Sciatic nerve (tissue), 2 donors: Measurements from ENCODE around the gene POMC. TPM values are rescaled to one million over a fixed set of nuclear protein-coding genes. Genes with fewer than 3 reads are reported as not detected.
"Not testable (repeated sequence)": the region's sequence is repeated elsewhere in the genome, so short reads cannot be mapped to it uniquely, and the experiment has no call there.

Source experiments
- ATAC-seq: fragments of 200-7000 bp; cut with Tn5 transposase; one replicate; pipeline ENCODE4 v1.9.1; 2020; ENCODE audit warnings: mild to moderate bottlenecking, moderate library complexity
- DNase-seq: peaks from one replicate; pipeline ENCODE4 v3.0.0-alpha.2; 2020; ENCODE audit warnings: low spot score
- intact Hi-C: fragments of 100-400 bp; cut with DNase I; formaldehyde crosslinking; loops from one replicate; pipeline ENCODE4 v1.14.2; 2022
- total RNA-seq: library from RNA; stranded (reverse); fragmentation: NEBNext Ultra II Directional; extraction: Animal tissue kit (Norgen Biotek cat#: 25700); gene quantifications from one replicate; pipeline ENCODE4 v1.2.1, GENCODE V29; 2021
- donor health status: DM: no; HTN: no; CAD: no.
- donor health status: DM: no; HTN: no; CAD: no.

Gene POMC
- total RNA-seq: 1.1 TPM

- ATAC-seq (peak; percentile 56), DNase-seq (no peak)
- intact Hi-C loops: no loop called here
Observed at GRCh38 chr2:25168256-25169072, at the start of gene POMC. Gene POMC (minus strand): TSS chr2:25168580. CDS start chr2:25164772, 3,808 bp downstream.

DNA sequence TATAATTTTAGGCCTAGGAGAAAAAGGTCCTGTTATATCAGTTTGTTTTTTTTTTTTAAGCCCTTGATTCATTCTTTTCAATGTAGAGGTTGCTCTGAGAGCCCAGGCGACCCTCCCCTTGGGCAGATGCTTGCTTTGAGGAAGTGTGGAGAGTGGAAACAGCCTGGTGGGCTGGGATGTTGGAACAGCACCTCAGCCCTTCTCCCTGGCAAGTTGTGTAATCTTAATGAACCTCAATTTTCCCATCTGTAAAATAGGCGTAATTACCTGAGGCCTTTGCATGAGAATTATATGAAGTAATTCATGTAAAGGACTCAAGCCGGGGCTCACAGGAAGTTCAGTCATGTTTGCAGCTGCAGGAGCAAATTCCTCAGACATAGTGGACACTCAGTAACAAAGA is 49.7 kb upstream of the POMC start:
- ATAC-seq: no peak
- intact Hi-C loops: no loop called here
- no peak for DNase-seq

- DNase-seq: peak; percentile 90
- peak; percentile 91 for ATAC-seq
- intact Hi-C loops: no loop called here
Observed at GRCh38 chr2:25215948-25216679, 47.7 kb upstream of the POMC start.

GRCh38 chr2:25215232-25215631 is 46.9 kb upstream of the POMC start:
- intact Hi-C loops: no loop called here
- peak; percentile 31 for ATAC-seq
- no peak for DNase-seq

GRCh38 chr2:25213229-25213628 is 44.8 kb upstream of the POMC start:
- intact Hi-C loops: no loop called here
- no peak for ATAC-seq

GRCh38 chr2:25210923-25211322 is 42.5 kb upstream of the POMC start:
- DNase-seq, intact Hi-C loops, ATAC-seq: not testable (repeated sequence)

More at GRCh38 chr2:25213229-25213628, 44.8 kb upstream of the POMC start:
- DNase-seq: no peak

GRCh38 chr2:25207078-25207545 is 38.7 kb upstream of the POMC start:
- intact Hi-C loops: no loop called here
- DNase-seq: no peak
- ATAC-seq: no peak

GRCh38 chr2:25204190-25204838 is 35.9 kb upstream of the POMC start:
- peak; percentile 48 for ATAC-seq
- intact Hi-C loops: no loop called here
- no peak for DNase-seq

- intact Hi-C loops: no loop called here
- DNase-seq (no peak), ATAC-seq (no peak)
Observed at GRCh38 chr2:25202275-25202674, 33.9 kb upstream of the POMC start.

GRCh38 chr2:25201794-25202193 is 33.4 kb upstream of the POMC start:
- no peak for DNase-seq
- intact Hi-C loops: no loop called here
- ATAC-seq: no peak

DNA sequence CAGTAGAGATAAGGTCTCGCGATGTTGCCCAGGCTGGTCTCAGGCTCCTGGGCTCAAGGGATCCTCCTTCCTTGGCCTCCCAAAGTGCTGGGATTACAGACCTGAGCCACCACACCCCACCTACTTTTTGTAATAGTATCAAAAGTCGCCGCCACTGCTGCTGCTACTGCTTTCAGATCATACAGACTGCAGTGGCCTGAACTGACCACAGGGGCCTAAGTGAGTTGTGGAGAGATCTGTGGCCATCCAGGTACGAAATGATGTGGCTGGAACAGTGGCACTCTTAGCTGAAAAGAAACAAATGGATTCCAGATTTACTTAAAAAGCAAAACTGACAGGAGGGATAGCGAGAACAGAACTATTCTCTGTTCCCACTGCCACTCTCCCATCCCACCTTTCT is 32.9 kb upstream of the POMC start:
- intact Hi-C loops: no loop called here
- no peak for DNase-seq
- no peak for ATAC-seq

GRCh38 chr2:25198576-25198975 is 30.2 kb upstream of the POMC start:
- ATAC-seq (no peak), DNase-seq (no peak)
- intact Hi-C loops: no loop called here

DNA sequence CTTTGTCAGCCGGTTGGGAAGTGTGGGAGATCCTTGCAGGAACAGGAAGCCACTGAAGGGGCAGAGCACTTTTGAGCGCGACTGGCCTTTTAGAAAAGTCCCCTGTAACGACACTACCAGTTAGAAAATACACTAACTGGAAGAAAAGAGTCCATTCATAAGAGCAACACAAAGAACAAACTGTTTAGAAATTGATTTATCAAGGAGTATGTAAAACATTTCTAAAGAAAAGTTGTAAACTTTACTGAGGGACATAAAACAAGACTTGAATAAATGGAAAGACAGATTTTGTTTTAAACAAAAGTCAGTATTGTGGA is 29.8 kb upstream of the POMC start:
- ATAC-seq: peak; percentile 48
- DNase-seq: no peak
- intact Hi-C loops: no loop called here

GRCh38 chr2:25197336-25198208 is 29.2 kb upstream of the POMC start:
- peak; percentile 40 for ATAC-seq

DNA sequence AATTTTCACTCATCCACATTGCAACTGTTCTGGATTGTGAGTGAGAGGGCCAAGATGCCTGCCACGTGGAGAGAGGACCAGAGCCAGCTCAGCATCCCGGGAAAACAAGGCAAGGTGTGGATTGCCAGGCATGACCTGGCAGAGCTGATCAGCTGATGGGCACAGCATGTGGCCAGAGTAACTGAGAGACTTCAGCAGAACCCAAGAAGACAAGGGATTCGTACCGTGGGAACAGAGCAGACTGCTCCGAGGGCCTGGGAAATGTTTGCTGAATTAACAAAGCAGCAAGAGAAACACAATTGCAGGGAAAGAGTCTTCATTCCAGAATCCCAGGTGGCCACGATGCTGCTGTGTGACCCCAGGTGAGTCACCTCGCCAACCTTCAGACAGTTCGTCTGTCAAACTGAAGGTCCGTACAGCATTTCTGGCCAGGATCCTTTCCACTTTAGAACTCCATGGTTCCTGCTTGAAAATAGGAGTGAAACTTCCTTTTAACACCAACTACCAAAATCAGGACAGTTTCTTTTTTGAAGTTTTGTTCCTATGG is 26.3 kb upstream of the POMC start:
- no peak for ATAC-seq
- intact Hi-C loops: no loop called here
- peak; percentile 53 for DNase-seq

More at GRCh38 chr2:25197336-25198208, 29.2 kb upstream of the POMC start:
- intact Hi-C loops: no loop called here
- DNase-seq: no peak

DNA sequence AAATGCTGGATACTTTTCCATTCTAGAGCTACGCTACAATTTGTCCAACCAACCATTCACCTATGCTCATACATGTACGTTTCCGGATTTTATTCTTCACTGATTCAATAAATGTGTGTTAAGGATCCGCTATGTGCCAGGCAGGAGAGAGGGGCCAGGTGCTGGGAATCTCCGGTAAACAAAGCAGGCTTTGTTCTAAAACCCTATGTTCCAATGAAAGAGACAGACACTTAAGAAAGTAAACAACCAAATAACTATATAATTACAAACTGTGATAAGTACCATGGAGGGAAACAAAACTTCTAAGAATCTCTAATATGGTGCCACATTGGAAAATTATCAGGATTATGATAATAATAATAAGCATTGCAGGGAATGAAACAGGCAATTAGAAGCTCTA is 22.2 kb upstream of the POMC start:
- intact Hi-C loops: no loop called here
- no peak for DNase-seq
- ATAC-seq: no peak

- DNase-seq: no peak
- intact Hi-C loops: no loop called here
- no peak for ATAC-seq
Observed at GRCh38 chr2:25188405-25188804, 20.0 kb upstream of the POMC start.

- DNase-seq (peak; percentile 21), ATAC-seq (no peak)
- intact Hi-C loops: no loop called here
Observed at GRCh38 chr2:25187729-25188350, 19.5 kb upstream of the POMC start.
